Raji (cell line): ENCODE measurements around the gene CHD3.

ENCODE experiments used
- POLR2A ChIP-seq: IDR thresholded peaks from 2 replicates; pipeline ENCODE4 v1.6.1; 2011; ENCODE audit warnings: low read depth, low read length, control low read depth; ENCODE audit not compliant: insufficient read depth

Gene CHD3

GRCh38 chr17:7929158-7930023 lies 40.8 kb downstream of the CHD3 start, which contains the start of gene KCNAB3:
KCNAB3 (minus strand) TSS chr17:7929856; CDS start chr17:7929435, 421 bp downstream.
- no peak for TF ChIP-seq POLR2A

- no peak for TF ChIP-seq POLR2A
Observed at GRCh38 chr17:7930841-7931631, 42.4 kb downstream of the CHD3 start.

DNA sequence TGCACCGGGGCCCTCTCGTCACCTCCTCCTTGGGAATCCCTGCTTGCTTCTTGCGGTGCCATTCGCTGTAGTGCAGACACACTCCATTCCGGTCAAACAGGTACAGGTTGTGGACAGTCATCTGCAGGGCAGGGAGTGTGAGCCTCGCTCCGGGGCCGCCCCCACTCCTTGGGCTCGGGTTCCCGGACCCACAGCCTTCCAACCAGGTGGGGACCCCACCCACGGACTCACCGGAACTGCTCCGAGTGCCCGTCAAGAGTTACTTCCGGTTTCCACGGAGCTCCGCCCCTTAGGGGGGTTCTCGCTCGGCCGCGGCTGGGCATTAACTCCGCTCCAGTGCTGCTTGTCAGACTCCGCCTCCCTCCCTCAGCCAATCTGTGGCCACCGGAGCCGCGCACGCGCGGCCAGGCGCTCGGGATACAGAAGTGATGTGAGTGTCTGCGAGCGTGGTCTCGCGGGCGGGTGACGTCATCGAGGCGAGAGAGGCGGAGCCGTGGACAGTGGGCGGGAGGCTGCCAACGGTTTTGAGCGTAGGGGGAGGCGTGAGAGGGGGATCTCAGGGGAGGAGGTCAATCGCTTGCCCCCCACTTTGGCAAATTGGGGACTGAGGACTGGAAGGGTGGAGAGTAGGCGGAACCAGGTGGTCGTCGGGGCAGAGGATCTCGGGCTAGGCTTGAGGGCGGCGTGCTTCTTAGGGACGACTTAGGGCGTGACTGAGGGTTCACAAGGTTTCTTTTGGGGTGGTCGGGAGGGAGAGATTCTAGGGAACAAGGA lies 43.3 kb downstream of the CHD3 start, which contains the start of the genes CNTROB and TRAPPC1:
Gene CNTROB, plus strand, starts transcription at position 498 of the 774 bp plus-strand sequence. CDS start 874 bp downstream, outside the sequence.
Gene TRAPPC1, minus strand, starts transcription at position 238 of the 774 bp plus-strand sequence. Its CDS starts 117 bp downstream, at position 121.
- peak; percentile 89 for TF ChIP-seq POLR2A

DNA sequence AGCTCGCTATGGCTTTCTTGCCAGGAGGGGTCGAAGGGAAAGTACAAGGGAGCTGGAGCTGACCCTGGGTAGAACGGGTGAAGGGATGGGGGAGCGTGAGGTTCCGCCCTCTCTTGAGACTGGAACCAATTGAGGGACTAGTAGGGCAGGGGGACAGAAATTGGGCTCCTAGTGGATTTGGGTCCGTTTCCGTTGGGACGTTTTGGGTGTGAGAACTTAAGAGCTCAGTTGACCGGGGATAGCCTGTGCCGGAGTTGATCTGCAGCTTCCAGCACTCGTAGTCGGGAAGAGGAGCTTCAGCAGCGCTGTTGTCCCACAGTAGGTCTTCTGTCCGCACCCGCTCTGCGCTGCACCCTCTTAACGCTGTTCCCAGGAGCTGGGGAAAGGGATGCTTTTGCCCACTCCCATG lies 43.9 kb downstream of the CHD3 start:
- TF ChIP-seq POLR2A = no peak

DNA sequence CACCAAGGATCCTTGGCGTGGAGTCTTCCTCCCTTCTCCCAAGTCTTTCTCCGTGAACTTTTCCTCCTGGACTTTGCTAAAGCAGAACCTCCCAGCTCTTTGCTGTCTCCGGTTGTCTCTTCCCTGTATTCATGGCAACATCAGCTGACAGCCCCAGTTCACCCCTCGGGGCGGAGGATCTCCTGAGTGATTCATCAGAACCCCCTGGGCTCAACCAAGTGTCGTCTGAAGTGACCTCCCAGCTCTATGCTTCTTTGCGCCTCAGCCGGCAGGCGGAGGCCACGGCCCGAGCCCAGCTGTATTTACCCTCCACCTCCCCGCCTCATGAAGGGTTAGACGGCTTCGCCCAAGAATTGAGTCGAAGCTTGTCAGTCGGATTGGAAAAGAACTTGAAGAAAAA lies 44.4 kb downstream of the CHD3 start:
- no peak for TF ChIP-seq POLR2A

GRCh38 chr17:7935859-7936258 lies 47.3 kb downstream of the CHD3 start:
- no peak for TF ChIP-seq POLR2A

DNA sequence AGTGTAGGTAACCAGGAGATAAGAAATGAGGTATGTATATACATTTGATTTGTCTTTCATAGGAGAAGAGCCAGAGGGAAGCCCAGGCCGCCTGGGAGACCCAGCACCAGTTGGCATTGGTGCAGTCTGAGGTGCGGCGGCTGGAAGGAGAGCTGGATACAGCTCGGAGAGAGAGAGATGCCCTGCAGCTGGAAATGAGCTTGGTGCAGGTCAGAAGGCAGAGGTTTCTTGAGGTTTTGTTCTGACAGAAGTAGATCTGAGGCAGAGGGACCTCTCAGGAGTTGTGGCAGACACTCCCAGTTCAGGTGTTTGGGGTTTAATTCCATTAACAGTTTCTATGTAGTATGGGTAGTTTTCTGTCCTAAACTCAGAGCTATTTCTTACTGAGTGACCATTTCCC lies 51.4 kb downstream of the CHD3 start:
- TF ChIP-seq POLR2A = no peak

GRCh38 chr17:7940743-7941142 lies 52.2 kb downstream of the CHD3 start:
- no peak for TF ChIP-seq POLR2A

DNA sequence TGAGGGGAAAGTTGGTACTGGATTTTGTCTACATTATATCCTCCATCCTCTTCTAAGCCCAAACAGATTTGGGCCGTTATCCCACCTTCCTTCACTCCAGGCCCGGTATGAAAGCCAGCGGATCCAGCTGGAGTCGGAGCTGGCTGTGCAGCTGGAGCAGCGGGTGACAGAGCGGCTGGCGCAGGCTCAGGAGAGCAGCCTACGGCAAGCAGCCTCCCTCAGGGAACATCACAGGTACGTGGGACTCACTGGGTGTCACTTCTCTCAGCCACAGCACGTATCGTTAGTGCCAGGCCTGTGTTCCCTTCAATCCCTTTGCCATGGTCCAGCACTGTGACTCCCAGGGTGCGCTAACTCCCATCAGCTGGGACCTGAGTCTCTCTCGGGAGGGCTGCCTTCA lies 54.7 kb downstream of the CHD3 start:
- TF ChIP-seq POLR2A = no peak

DNA sequence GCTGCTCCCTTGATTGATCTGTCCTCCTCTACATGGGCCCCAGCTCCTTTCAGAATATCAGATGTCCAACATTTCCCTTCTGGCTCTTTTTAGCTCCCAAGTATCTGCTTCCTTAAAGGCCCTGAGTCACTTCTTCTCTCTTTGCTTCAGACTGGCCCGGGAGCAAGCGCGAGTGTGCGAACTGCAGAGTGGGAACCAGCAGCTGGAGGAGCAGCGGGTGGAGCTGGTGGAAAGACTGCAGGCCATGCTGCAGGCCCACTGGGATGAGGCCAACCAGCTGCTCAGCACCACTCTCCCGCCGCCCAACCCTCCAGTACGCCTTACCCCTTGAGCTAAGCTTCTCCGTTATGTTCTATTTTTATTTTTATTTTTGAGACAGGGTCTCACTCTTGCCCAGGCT lies 55.7 kb downstream of the CHD3 start:
- no peak for TF ChIP-seq POLR2A

- no peak for TF ChIP-seq POLR2A
Observed at GRCh38 chr17:7945651-7946050, 57.1 kb downstream of the CHD3 start.

- TF ChIP-seq POLR2A = no peak
Observed at GRCh38 chr17:7946441-7946840, 57.9 kb downstream of the CHD3 start.

DNA sequence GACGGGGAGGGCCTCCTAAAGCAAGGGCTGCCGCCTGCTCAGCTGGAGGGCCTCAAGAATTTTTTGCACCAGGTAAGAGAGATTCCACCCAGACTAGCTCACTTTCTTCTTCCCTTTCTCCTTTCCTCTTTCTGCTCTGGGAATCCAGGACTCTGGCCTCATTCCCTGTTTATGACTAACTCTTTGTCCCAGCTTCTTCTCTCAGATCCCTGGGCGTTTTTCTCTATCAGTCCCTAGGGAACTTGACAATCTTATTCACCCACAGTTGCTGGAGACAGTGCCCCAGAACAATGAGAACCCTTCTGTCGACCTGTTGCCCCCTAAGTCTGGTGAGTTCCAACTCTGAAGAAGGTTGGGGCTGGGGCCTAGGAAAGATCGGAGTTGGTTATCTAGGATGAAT lies 59.1 kb downstream of the CHD3 start:
- TF ChIP-seq POLR2A = no peak

- no peak for TF ChIP-seq POLR2A
Observed at GRCh38 chr17:7950578-7950977, 62.0 kb downstream of the CHD3 start.

GRCh38 chr17:7951143-7951792 lies 62.7 kb downstream of the CHD3 start:
- TF ChIP-seq POLR2A = no peak
